NCI-H1417 treated with DMSO at 0.1 percent for 48 hours (cell line): ENCODE results near the gene PLLP.
"Not testable (repeated sequence)": the region's sequence is repeated elsewhere in the genome, so short reads cannot be mapped to it uniquely, and the experiment has no call there.

Experiments
- DNase-seq: peaks from one replicate; lab custom pipeline; 2025; lab: John Stamatoyannopoulos, UW

The PLLP gene

DNA sequence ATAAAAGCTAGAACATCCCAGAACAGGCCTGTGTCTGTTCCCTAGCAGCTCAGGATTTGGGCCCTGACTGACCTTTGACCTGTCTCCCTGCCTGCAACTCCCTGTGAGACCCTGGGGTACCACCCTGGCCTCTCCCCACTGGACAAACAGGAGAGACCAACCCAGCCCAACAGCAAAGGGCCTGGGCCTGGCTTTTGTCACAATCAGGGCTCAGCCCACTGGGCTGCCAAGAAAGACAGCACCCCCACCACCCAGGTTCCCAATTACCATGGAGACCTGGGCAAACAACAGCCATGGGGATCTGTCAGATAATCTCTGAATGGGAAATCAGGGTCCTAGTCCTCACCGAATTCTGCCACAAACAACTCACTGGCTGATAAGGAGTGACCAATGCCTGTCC lies 11.1 kb downstream of the PLLP start:
- DNase-seq = no peak

DNA sequence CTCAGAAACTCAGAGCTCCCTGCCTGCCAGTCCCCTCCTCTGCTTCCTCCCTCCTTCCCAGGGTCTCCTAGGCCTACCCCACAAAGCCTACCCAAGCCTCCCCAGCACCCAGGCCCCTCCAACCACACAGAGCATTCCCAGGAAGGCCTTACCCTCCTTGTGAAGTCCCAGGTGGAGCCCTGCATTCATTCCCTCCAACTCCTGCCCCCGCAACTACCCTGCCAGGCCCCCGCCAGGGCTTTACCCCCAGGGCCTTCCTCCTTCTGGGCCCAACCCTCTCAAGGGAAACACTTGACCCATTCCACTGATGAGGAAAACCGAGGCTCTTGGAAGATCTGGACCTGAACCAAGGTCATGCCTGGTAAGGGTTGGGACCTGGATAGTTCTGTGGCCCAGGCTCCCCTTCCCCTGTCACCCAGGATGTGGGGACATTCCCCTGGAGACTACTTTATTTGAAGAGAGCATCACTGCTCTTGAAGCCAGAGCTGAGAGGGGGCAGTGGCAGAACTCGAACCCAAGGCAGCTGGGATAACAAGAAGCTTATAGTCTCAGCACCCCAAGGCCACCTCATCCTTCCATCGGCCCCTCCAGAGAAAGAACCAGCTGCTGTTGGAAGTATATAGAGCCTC lies 12.5 kb downstream of the PLLP start:
- DNase-seq = no peak

DNA sequence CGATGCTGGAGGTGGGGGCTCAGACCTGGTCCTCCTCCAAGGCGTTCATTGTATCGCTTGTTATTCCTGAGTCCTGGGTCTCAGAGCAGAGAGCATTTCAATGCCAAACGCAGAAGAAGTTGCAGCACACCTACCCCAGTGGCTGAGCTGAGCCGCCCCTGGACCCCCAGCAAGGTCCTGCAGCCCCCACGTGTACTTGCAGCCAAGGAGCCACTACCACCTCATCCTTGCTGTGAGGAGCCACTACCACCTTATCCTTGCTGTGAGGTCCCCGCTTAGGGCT lies 13.5 kb downstream of the PLLP start:
- no peak for DNase-seq

DNA sequence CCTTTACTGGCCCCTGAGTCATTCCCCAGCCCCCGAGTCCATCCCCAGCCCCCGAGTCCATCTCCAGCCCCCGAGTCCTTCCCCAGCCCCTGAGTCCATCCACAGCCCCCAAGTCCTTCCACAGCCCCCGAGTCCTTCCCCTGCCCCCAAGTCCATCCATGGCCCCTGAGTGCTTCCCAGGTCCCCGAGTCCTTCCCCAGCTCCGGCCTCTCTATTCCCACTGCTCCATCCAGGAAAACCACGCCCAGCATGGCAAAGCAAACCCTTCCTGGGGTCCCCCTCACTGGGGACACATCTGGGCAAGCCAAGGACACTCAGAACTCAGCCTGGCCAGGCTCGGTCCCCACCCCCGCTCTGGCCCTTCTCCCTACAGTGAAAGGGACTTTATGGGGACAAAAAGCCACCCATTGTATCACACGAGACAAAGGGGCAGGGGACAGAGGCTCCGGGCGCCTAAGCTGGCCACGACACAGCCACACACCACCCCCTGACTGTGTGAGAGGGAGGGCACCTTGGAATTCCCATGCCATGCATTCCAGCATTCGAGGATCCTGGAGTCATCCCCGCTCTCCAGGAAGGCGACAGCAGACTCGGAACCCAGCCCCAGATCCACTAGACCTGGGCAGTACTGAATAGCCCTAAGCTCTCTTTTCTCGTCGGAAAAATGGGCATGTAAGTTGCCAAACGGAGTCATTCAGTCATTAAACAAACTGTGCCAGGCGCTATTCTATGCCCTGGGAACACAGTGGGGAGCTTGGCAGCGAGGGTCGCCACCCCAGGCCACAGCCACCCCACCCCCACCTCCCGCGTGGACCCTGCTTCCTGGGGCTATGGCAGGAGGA lies 14.0 kb downstream of the PLLP start:
- no peak for DNase-seq

DNA sequence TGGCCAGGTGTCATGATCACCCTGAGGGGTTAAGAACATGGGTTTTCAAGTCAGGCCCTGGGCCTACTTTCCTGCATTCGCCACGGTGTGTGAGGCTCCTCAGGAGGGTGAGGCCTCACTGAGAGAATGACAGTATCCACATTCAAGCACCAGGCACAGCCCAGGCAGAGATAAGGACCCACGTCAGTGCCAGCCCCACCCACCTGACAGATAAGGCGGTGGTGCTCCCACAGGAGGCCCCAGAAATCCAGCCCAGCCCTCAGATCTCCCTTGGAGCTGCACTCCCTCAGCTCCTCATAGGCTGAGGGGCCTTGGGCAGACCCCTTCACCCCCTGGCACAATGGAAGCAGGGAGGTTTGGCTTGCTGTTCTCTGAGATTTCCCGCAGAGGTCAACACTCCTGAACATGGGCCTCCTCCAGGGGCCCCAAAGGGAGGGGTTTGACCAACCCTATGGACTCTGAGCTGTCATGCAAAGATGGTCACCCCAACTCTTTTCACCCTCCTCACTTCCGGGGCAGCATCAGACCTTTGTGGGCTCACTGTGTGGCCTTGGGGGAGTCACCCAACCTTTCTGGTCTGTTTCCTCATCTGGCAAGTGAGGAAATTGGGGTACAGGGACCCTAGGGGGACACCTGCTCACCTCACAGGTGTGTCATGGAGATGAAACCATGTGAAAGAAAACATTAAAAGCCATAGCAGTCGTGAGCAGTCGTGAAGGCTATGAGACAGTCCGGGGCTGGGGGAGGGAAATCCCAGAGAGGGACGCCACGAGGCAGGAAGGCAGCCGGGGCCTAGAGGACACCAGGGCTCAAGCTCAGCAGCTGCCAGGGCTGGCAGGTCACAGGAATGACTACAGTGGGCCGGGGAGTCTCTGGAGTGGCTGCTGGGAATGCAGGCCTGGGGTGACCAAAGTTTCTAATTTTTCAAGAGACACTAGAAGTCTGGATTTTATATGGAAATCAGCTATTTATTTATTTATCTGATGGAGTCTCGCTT lies 15.4 kb downstream of the PLLP start:
- no peak for DNase-seq

DNA sequence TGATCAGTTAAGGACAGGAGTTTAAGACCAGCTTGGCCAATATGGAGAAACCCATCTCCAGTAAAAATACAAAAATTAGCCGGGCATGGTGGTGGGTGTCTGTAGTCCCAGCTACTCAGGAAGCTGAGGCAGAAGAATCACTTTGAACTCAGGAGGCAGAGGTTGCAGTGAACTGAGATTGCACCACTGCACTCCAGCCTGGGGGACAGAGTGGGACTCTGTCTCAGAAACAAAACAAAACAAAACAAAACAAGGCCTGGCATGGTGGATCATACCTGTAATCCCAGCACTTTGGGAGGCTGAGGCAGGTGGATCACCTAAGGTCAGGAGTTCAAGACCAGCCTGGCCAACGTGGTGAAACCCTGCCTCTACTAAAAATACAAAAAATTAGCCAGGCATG lies 17.1 kb downstream of the PLLP start:
- not testable (repeated sequence) for DNase-seq

DNA sequence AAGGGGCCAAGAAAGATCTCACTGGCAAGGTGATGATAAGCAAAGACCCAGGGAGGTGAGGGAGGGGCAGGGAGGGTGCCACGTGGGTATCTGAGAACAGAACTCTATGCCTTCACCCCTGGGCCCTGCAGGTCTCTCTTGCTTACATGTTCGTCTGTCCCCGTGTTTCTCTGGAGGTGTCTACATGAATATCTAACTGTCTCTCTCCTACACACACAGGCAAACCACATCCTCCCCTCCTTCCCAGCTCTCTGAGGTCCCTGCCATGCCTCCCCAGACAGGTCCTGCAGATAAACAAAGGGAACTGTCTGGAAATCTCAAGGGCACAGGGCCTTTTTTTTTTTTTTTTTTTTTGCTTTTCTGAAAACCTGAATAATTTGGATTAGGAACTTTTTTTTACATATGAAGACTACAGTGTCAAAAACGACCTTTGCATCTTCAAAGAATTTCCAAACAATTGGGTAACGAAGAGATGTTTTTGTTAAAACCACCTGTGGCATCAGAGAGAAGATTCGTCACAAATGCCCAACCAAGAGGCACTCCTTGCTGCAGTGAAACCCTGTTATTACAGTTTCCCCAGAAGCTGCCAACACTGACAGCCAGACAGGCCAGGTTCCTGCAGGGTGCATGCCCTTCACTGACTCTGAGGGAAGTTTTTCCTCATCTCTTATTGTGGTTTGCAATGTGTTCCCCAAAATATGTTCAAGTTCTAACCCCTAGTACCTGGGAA lies 17.8 kb downstream of the PLLP start:
- no peak for DNase-seq

DNA sequence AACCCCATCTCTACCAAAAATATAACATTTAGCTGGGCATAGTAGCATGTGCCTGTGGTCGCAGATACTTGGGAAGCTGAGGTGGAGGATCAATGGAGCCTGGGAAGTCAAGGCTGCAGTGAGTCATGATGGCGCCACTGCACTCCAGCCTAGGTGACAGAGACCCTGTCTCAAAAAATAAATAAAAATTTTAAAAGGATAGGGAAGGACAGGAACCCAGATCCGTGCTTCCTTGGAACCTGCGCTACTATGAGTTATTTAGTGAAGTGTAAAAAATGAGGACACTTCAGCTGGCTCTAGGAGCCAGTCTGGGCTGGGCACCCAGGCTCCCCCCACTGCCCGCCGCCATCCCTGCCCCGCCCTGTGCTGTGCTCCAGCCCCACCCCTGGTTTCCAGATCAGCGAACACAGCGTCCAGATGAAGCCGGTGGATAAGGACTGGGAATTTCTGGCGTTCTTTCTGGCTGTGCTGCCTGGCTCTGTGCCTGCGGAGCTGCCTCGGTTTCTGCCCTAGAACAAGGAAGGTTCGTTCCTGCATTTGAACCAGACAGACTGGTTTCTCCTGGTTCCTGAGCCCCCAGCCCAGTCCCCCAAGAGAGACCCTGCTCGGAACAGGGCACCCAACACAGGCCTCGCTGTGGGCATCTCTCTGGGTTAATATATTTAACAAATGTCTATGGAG lies 18.5 kb downstream of the PLLP start:
- no peak for DNase-seq

DNA sequence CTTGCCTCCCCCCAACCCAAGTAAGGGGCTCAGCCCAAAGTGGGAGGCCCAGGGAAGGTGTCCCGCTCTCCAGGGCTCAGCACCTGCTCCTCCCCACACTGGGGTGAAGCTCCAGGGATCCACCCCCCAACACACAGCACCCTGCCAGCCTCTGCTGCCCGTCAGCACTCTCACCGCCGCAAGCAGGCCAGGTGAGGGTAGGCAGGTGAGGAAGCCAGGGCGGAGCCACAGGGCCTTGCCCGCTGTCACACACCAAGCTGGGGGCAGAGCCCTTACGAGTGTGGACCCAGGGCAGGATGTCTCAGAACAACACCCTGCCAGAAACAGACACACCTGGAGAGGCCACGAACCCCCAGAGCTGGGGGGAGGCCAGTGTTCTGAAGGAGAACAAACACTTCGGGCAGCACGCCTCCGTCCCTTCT lies 19.5 kb downstream of the PLLP start:
- DNase-seq = no peak

DNA sequence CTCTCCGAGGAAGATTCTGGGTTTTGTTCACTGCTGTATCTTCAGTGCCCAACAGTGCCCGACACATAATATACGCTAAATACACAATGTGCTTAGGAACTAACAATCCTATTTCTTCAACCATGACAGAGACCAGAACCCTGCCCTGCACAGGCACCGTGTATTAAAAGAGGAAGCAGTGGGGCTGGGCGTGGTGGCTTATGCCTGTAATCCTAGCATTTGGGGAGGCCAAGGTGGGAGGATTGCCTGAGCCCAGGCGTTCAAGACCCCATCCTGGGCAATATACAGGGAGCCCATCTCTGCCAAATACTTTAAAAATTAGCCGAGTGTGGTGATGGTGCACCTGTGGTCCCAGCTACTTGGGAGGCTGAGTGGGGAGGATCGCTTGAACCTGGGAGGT lies 20.1 kb downstream of the PLLP start:
- DNase-seq = no peak

DNA sequence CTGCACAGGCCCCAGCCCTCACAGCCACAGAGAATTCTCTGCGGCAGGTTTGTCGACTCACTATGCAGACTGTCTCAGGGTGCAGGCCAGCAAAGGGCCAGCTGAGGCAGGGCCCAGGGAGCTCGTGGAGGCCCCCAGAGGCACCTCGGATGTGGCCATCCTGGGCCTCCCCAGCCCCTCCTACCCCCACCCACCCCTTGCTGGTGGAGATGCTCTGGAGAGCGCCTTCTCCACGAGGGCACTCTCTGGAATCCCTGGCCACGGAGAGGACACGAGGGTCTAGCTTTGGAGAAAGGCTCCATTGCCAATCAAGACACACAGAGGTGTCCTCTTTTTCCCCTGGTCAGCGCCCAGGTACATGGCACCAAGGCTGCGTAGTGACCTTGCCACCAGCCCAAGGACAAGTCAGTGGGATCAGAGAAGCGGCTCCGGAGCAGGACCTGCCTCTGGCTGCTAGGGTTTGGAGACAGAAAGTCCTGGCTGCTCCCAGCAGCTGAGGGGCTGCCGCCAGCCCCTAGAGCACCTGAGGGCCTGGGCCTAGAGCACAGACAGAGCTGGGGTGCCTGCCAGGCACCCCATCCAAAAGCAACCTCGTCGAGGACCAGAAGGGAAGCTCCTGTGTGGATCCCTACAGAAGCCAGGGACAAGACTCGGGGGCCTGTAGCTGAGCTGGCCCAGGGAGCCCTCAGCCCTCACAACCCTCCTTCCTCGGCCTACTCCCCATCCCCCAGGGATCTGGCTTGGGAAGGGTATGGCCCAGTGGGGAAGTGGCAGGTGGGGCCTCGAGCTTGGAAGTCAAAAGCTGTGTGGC lies 20.7 kb downstream of the PLLP start:
- no peak for DNase-seq

DNA sequence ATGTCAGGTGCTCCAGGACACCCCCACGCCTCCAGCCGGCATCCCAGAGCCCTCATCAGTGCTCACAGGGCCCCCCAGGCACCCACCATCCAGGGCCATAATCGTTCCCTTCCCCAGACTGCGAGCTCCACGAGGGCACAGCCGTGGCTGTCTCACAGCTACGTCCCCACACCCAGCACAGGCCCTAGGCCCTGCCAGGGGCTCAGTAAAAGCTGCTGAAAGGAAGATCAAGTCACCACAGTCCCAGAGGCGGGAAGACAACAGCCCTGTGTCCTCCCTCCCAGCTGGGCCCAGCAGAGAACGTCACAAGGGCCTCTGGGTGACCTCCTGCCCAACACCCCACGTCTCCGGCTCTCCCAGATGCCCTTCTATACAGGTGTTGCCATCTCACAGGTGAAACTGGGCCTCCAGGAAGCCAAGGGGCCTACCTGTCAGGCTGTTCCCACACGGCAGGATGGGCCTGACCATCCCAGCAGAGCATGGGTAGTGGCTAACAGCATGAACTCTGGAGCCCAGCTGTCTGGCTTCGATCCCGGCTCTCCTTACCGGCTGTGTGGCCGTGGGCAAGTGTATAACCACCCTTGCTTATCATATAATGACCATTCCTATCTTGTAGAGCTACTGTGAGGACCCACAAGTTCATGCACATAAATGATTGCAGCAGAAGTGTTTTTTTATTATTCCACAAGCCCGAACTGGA lies 21.5 kb downstream of the PLLP start:
- DNase-seq = no peak

DNA sequence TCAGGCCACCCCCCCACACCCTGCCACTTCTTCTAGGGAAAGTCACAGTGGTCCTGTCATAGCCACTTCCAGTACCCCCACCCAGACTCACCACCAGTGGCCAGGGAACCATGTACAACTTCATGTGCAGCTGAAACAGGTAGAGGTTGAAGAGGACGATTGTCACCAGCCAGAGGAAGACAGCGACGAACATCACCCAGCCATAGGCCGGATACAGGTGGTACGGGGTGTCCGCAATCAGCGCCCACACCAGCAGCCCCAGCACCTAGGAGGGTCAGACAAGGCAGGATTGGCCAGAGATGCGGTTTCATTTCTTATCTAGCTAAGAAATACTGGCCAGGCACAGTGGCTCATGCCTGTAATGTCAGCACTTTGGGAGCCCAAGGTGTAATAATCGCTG lies 22.7 kb downstream of the PLLP start:
- DNase-seq = no peak

DNA sequence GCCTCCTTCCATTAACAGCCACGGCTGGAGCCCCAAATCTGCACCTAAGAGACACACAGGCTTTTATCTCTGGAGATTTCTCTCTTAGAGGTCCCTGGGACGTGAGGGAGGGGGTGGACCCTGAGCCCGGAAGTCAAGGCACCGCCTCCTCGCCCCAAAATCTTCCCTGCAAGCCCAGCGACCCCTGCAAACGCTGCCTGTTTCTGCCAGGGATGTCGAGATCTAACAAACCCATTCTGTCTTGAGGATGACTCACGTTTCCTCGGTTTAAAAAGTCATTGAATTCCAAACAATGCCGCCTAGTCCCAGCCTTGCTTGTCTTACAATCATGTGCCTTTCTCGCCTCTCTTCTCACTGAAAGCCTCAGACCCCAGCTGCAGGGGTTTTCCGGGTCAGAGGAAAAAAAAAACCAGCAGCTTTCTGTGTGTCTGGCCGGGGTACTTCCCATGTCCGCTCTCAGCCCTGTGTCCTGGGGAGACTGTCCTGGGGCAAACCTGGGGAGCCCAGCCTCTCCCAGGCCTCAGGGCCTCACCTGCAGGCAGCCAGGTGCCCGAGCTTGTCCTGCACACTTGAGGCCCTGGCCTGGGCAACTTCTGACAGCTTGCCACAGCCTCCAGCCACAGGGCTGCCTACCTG lies 24.1 kb downstream of the PLLP start:
- no peak for DNase-seq

DNA sequence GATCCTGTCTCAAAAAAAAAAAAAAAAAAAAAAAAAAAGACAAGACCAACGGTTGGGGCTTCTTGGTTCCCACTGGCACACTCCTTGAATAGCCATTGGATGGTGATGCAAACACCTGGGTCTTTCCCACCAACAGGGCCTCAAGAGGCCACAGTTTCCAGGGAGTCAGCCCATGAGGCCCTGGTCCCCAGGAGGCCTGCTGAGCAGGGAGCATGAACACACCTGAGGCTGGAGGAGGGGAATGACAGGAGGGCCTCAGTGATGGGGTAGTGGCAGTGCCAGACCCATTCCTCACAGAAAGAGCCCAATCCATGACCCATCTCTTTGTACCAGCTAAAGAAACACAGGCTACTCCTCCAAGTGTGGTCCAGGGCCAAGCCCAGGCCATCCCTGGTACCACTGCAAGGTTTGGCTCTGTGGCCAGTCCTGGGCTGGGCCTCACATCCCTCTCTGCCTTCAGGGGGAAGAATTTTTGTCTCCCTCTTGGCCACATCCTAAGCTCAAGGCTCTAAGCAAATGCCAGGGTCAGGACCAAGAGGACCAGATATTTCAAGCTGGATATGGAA lies 25.5 kb downstream of the PLLP start:
- no peak for DNase-seq

DNA sequence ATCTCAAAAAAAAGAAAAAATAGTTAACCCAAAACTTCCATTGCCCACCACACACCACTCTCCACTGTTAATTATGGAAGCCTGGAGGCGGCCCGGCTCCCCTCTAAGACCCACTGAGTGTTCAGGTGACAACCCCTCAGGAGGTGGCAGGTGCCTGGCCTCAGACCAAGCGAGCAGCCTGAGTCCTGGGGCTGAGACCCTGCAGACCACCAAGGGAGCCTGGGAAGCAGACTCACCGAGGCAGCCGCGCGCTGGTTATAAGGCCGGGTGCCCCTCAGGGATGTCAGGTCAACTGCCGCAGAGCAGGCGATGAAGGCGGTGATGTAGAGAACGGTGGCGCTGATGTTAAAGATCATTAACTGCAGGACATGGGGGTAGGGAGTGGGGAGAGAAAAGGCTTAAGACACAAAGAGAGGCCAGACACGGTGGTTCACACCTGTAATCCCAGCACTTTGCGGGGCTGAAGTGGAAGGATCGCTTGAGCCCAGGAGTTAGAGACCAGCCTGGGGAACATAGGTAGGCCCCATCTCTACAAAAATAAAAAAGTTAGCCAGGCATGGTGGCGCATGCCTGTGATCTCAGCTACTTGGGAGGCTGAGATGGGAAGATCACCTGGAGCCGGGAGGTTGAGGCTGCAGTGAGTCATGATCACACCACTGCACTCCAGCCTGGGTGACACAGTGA lies 26.1 kb downstream of the PLLP start:
- no peak for DNase-seq

DNA sequence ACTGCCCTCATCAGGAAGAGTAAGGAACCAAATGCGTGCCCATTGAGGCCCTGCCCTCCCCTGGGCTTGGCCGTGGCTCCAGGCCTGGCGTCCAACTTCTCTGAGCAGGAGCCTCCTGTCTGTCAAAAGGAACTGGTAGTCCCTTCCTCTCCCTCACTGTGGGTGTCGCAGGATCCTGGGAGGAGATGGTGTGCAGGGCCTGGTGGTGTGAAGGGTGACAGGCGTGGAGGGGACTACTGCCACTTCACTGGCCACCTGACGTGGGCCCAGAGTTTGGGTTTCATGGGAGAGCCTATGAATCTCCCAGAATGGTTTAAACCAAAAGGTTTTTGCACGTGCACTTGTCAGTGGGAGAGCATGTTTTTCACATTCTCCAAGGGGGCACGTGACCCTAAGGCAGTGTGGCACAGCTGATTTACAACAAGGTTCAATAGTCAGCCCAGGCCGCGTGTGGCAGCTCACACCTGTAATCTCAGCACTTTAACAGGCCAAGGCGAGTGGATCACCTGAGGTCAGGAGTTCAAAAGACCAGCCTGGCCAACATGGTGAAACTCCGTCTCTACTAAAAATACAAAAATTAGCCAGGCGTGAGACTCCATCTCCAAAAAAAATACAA lies 26.9 kb downstream of the PLLP start:
- DNase-seq = no peak
